LoVo (cell line): ENCODE results near the gene KCNK15.

Experiments used
- DNase-seq: peaks from one replicate; pipeline ENCODE4 v3.0.0-alpha.2; 2016; ENCODE audit warnings: low spot score

KCNK15 gene

DNA sequence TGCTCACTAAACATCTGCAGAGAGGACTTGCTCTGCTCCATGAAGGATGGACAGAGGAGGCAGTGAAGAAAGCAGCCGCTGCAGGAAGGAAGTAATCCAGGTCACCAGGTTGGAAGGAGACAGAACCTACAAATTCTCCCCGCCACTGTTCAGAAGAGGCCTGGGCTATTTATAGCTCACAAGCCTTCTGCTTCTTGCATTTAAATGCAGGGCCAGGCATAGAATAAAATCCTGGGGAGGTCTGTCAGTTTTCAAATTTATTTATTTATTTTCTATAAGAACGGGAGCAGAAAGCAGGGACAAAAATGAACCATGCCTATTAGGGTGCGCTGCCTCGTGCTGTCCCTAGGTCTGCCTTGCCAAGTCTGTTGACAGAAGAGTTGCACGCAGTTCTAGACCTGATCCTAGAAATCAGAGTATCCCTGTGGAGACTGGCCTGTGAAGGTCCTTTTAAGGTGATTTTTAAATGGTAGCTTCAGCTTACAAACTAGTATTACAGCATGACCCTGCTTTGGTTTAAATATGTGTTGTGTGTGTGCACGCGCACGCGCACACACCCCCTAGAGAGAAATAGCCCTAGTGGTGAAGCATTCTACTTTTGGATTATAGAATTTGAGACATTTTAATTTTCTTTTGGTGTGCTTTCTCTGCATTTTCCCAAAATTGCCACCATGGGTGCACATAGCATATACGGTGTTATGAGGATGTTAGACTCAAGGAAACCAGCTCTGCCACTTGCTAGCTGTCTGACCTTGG lies 45.2 kb downstream of the KCNK15 start:
- no peak for DNase-seq

DNA sequence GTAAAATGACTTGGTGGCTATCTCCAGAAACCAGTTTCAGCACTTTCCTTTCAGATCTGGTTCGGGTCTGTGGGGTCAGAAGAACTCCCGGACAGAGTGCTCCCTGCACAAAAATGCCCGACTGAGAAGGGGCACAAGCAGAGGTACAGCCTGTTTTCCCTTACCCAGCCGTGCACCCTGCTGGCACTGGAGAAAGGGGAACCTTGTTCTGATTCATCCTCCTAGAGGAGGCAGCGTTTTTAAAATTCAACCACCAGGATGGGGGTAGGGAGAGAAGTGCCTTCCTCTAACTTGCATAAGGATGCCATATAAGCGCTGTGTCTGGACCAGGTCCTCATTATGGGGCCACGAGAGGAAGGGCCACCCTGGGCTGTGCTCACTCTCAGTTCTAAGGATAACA lies 47.1 kb downstream of the KCNK15 start:
- no peak for DNase-seq

DNA sequence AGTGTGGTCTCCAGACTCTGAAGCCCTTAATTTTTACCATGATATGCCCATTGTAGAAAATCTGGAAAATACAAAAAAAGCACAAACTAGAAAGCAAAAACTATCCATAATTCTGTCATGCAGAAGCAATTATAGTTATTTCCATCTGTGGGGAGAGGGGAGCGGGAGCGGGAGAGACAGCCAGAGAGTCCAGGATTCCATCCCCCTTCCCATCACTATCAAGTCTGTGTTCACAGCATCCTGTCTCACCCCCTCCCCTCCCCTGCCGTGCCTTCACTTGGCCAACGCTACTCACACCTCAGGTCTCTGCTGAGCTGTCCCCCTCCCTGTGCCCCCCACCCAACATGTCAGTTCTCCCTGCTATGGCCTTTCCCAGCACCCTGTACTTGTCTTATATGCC lies 50.2 kb downstream of the KCNK15 start:
- DNase-seq, result no peak

DNA sequence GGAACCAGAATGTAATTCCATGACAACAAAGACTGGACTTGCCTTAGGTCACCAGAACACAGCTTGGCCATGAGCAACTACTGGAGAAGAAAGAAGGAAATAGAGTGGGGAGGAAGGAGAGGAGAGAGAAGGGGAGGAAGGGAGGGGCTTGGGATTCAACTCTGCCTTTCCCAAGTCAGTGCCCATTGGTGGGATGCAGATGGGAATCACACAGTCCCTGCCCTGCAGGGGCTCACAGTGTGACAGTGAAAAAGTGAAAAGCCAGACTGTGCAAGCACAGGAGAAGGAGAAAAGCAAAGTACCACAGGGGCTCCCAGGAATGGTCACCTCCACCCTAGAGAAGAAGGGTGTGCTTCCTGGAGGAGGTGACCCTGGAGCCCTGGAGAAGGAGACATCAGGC lies 50.6 kb downstream of the KCNK15 start:
- no peak for DNase-seq

DNA sequence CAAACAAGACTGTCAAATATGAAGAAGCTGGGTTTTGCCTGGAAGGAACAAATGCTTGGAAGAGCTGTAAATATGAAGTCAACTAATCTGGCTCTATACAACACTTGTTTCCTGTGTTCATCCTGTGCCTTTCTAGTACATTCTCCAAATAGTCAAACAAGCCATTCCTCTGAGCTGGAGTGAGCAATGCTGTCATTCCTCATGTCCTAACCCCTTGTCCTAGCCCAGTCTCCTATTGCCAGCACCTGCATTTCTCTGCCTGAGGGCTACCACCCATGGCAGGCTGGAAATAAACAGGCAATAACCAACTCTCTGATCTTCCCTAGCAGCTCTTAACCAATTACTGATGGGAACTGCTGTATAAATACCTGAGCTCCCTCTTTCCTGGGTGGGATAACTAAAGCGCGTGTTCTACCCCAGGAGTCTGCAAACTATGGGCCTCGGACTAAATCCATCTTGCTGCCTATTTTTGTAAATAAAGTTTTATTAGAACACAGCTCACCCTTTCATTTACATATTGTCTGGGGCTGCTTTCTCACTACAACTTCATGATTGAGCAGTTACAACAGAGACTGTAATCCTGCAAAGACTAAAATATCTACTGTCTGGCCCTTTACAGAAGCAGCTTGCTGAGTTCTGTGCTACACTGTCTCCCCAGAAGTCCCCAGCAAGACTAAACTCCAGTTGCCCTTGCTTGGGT lies 51.2 kb downstream of the KCNK15 start:
- no peak for DNase-seq

DNA sequence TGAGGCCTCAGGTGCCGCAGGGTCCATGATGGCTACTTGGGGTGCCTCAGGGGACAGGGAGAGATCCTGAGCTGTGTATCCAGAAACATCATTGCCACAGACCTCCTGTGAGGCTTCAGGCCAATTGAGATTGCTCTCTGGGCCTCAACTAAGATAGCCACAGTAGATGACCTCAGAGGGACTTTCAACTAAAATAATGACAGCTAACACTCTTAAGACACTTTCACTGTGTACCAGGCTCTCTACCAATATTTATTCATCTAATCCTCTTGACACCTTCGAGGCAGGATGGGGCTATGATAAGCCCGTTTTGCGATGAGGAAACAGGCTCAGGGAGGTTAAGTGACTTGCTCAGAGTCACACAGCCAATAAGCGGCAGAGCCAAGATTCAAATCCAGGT lies 54.0 kb downstream of the KCNK15 start:
- no peak for DNase-seq

DNA sequence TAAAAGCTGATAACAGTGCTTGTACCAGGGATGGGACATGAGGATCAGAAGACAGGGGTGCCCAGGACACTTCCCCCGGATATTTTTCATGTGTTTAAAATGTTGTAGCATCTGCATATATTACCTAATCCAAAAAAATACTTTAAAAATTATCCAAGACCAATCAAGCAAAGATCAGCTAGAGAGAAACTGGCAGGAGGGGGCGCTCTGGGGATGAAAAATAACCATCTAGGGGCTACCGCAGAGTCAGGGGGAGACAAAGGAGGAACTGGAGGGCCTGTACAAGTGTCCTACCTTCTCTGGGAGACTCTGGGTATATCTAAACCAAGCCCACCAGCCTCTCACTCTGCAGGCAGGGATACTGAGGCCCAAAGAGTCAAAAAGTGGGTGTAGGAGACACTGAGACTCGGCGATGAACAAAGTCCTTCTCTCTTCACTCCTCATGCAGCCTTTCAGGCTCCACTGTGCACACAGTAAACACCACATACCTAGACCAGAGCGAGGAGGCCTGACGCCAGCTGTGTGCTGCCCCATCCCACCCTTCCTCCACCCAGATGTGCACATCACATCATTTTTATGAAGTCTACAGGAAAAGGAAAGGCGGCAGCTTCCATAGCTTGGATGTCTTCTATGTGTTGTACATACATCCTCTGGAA lies 54.9 kb downstream of the KCNK15 start:
- no peak for DNase-seq
